ENCODE measurements around the gene SIK3.

GRCh38 chr11:116906479-116906878 is 191.7 kb downstream of the SIK3 start:
- TF ChIP-seq, protein P1, sequence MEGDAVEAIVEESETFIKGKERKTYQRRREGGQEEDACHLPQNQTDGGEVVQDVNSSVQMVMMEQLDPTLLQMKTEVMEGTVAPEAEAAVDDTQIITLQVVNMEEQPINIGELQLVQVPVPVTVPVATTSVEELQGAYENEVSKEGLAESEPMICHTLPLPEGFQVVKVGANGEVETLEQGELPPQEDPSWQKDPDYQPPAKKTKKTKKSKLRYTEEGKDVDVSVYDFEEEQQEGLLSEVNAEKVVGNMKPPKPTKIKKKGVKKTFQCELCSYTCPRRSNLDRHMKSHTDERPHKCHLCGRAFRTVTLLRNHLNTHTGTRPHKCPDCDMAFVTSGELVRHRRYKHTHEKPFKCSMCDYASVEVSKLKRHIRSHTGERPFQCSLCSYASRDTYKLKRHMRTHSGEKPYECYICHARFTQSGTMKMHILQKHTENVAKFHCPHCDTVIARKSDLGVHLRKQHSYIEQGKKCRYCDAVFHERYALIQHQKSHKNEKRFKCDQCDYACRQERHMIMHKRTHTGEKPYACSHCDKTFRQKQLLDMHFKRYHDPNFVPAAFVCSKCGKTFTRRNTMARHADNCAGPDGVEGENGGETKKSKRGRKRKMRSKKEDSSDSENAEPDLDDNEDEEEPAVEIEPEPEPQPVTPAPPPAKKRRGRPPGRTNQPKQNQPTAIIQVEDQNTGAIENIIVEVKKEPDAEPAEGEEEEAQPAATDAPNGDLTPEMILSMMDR (IDR thresholded peaks at IDR 0.05) = no peak
- no peak for TF ChIP-seq POLR2A (IDR thresholded peaks at IDR 0.05)

Measured in heart left ventricle (tissue), 13 donors.